ENCODE measurements around the gene RASSF5.

The RASSF5 gene

DNA sequence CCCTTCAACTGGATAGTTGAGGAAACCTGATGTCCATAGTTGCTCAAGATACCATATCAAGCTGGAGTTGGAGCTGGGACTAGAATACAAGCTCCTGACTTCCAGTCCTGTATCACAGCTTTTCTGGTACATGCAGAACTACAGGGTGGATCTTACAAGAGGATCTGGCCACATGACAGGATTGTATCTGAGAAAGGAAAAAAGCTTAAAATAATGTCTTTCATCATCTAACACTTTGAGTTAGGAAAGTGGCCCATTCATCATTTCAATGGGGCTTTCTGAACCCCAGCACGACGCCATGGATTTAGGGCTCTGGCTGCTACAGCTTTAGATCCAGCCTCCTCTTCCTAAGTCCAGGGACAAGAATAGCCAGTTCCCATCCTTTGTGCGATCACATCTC, 46.9 kb downstream of the RASSF5 start:
- DNase-seq = no peak

DNA sequence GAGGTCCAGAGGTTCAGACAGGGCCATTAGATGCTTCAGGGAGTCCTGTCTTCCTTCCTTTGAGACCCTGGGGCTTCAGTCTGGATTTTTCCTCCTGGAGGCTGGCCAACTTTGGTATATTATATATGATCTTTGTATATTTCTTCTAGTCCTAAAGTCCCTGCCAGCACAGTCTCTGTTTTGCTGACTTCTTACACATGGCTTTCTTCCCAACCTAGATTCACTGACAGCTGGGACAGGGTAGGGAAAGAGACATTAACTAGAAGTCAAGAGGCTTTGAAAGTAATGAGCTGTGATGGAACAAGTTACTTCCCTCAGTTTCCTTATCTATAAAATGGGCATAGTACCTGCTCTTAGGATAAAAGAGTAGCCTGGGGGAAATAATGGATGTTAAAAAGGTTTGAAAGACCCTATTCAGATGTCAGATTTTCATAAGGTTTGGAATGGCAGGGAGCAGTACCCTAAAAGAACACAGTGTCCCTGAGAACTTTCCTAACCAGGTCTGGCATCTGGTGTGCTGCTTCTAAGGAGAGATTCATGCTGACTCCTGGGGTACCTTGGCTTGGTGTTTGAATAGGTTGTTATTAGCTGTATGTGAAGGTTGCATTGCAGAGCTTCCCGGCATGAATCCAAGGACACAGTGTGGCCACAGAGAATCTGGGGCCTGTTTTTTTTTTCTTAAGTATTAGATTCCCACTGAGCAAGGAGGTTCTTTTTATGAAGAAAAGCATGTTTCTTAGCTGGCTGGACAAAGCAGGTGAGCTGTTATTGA, 47.6 kb downstream of the RASSF5 start:
- DNase-seq = no peak

GRCh38 chr1:206555473-206555935, 48.2 kb downstream of the RASSF5 start:
- DNase-seq = no peak

- no peak for DNase-seq
Measured at GRCh38 chr1:206556047-206556749, 48.9 kb downstream of the RASSF5 start.

GRCh38 chr1:206556750-206557635, 49.7 kb downstream of the RASSF5 start:
- peak; percentile 48 to 87 (median 70) for DNase-seq

DNA sequence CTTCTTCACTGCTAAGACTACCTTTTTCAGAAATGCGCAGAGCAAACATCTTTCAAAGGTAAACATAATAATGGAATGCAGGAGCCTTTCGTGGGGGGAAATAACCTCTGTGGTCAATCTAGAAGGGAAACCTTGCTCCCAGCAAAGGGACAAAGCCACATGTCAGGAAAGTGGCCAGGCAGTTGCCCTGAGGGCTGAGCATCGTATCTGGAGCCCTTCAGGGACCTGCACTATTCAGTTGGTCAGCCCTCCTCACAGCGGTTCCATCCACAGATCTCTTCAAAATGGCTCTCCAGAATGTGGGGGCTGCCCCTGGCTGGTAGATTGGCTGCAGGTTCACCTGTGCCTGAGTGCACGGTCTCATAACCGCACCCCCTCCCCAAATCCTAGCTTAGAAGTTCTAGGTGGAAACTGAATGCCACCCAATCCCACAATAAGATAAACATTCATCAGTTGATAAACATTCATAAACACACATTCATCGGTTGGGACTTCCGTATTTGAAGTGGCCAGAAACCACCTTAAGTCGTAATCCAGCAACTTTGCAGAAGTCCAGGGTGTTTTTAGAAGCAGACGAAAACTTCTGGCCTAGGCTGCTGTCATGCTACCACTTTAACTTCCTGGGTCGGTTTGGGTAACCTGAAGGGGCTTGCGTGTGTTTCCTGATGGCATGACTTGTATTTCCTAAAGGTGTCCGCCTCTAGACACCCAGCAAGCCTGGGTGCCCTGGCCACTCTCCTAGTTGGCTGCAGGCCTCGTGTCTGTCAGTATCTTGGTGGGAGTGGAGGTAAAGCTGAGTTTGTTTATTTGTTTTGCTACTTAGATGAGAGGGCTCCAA, 50.5 kb downstream of the RASSF5 start:
- peak in 1 of 4 experiments; percentile 23 for DNase-seq

- no peak for DNase-seq
Measured at GRCh38 chr1:206558794-206559671, 51.7 kb downstream of the RASSF5 start.

GRCh38 chr1:206559672-206559995, 52.3 kb downstream of the RASSF5 start:
- DNase-seq = no peak

DNA sequence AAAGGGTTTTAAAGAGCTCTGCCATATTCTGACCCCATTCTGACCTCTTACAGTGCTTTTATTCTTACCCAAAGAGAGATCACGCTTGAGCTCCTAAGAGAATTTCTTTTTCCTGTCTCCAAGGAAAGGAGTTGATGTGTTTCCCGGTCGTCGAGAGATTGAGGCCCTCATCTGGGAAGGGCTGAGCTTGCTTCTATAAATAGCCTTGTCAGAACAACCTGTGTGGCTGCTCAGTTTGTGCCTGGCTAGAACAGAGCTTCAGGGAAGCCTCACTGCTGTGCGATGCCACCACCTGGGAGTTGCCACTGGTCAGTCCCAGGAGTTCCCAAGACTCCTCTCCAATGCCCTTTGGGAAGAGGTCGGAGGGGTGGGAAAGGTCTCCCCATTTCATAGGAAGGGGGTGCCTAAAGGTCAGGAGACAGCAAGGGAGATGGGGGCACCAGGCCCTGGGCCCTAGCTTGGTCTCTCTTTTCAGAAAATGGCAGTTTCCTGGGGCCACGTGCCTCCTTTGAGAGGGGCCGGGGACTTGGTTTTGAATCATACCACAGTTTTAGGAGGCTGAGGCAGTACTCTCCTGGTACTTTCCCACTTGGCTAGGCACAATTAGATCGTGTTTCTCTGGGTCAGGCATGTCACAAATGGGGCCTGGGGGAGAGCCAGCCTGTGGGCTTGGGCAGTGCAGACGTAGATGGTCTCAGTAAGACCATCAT, 52.8 kb downstream of the RASSF5 start:
- no peak for DNase-seq

DNA sequence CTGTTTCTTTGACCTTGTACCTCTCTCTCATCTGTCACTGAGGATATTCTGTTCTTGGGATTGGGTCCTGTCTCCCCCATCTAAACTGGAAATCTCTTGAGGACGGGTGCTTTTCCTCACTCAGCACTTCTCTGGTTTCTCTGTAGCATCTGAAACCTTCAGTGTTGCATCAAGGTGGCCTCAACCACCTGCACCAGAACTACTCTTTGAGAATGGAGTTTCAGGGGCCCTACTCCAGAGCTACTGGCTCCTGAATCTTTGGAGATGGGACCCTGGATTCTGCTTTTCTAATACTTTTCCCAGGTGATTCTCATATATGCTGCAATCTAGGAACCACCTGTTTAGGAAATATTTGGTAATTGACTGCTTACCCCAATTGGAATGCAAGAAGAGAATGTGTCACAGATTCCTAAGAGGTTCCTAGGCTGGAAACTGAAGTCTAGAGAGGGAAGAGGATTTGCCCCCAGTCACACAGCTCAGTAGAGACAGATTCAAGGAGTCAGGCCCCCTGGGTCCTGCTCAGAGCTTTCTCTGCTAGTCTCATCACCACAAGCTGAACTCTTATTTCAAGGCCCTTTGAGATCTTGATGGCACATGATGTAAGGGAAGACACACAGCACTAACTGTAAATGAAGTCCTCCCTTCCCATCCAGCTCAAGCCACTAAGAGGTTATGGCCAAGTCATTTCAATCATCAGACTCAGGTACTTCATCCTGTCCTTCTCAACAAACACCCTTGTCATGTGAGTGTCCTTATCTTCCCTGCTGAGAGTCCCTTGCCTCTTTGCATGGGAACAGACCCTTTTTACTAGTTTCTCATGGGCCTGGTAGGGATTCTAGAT, 56.3 kb downstream of the RASSF5 start:
- DNase-seq = no peak

DNA sequence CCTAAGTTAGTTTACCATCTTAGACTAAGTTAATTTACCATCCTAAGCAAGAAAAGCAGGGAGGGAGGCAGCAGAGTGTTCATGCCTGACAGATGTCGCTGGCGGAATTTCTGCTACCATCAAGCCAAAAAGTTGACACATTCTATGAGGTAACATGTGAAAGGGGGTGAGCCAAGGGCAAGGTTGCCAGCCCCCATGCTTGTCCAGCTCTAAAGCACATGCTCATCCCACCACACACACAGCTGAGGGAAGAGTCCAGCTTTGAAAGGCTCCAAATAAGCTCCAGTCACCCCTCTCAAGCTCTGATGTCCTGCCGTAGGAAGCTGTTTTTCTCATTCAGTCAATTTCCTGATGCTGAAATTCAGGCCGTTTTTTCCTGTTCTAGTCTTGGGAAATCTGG, 58.7 kb downstream of the RASSF5 start:
- no peak for DNase-seq

GRCh38 chr1:206566999-206567398, 59.7 kb downstream of the RASSF5 start:
- no peak for DNase-seq

GRCh38 chr1:206568256-206568655, 60.9 kb downstream of the RASSF5 start:
- no peak for DNase-seq

- DNase-seq = no peak
Measured at GRCh38 chr1:206568779-206569352, 61.5 kb downstream of the RASSF5 start.

- DNase-seq = no peak
Measured at GRCh38 chr1:206569556-206569955, 62.2 kb downstream of the RASSF5 start.

DNA sequence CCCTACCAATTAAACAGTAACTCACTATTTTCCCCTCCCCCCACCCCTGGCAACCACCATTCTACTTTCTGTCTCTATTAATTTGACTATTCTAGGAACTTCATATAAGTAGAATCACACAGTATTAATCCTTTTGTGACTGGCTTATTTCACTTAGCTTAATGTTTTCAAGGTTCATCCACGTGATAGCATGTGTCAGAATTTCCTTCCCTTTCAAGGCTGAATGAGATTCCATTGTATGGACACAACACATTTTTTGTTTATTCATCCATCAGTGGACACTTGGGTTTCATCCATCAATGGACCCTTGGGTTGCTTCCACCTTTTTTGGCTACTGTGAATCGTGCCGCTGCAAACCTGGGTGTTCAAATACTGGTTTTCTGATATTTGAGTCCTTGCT, 63.2 kb downstream of the RASSF5 start:
- DNase-seq = no peak

- DNase-seq = no peak
Measured at GRCh38 chr1:206572835-206573234, 65.5 kb downstream of the RASSF5 start.

GRCh38 chr1:206573319-206573718, 66.0 kb downstream of the RASSF5 start:
- no peak for DNase-seq

- no peak for DNase-seq
Measured at GRCh38 chr1:206573762-206574161, 66.4 kb downstream of the RASSF5 start.
